ENCODE measurements around the gene ETNK1. TPM values are rescaled to one million over a fixed set of nuclear protein-coding genes. Genes with fewer than 3 reads are reported as not detected.
"Not testable (repeated sequence)": the region's sequence is repeated elsewhere in the genome, so short reads cannot be mapped to it uniquely, and the experiment has no call there.

Gene ETNK1
- total RNA-seq, 1 donor, result 27.9 TPM

DNA sequence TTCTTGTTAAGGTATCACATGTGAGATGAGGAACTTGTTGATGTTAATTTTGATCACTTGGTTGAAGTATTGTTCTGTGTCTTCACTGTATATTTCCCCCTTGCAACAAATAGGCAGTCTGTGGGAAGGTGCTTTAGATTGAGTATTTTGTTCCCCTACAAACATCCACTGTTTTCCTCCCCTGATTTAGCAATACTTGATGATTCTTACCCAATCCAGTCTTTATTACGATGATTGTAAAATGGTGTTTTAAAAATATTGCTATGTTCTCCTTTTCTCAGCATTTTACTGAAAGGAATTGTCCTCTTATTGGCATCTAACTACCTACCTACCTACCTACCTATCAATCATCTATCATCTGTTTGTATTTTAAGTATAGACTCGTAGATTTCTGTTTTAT lies 66.3 kb downstream of the ETNK1 start:
- no peaks in the 10 kb centered on the region for H3K9me3 ChIP-seq (ENCODE audit: low read depth, low read length)
- H3K4me3 ChIP-seq (ENCODE audit: low read length), result no peak overlapping the region
- H3K4me1 ChIP-seq (ENCODE audit: insufficient read depth, low read length), result peaks cover 28% of the 10 kb centered on the region
- no peaks in the 10 kb centered on the region for H3K27me3 ChIP-seq (ENCODE audit: insufficient read depth, low read length)

GRCh38 chr12:22692467-22692866 lies 67.5 kb downstream of the ETNK1 start:
- H3K4me1 ChIP-seq (ENCODE audit: insufficient read depth, low read length), result peaks cover 21% of the 10 kb centered on the region
- not testable (repeated sequence) for H3K9me3 ChIP-seq (ENCODE audit: low read depth, low read length); H3K27me3 ChIP-seq (ENCODE audit: insufficient read depth, low read length); H3K4me3 ChIP-seq (ENCODE audit: low read length)

DNA sequence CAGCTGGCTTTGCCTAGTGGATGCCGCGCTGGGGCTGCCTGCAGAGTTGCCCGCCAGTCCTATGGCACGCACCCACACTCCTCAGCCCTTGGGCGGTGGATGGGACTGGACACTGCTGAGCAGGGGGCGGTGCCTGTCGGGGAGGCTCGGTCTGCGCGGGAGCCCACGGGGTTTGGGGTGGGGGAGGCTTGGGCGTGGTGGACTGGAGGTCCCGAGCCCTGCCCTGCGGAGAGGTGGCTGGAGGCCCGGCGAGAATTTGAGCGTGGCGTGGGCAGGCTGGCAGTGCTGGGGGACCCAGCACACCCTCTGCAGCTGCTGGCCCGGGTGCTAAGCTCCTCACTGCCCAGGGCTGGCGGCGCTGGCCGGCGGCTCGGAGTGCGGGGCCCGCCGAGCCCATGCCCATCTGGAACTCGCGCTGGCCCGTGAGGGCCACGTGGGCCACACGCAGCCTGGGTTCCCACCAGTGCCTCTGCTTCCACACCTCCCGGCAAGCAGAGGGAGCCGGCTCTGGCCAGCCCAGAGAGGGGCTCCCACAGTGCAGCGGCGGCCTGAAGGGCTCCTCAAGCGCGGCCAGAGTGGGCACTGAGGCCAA lies 68.1 kb downstream of the ETNK1 start:
- Histone ChIP-seq H3K9me3 (ENCODE audit: low read depth, low read length) (no peaks in the 10 kb centered on the region), H3K4me1 (ENCODE audit: insufficient read depth, low read length) (peaks cover 20% of the 10 kb centered on the region), H3K27me3 (ENCODE audit: insufficient read depth, low read length) (no peaks in the 10 kb centered on the region), H3K4me3 (ENCODE audit: low read length) (no peak overlapping the region)

DNA sequence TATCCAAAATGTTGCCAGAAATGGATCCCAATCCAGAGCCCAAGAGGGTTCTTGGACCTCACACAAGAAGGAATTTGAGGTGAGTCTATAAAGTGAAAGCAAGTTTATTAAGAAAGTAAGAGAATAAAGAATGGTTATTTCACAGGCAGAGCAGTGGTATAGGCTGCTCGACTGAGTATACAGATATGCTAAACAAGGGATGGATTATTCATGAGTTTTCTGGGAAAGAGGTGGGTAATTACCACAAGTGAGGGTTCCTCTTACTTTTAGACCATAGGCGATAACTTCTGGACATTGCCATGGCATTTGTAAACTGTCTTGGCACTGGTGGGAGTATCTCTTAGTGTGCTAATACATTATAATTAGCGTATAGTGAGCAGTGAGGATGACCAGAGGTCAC lies 73.6 kb downstream of the ETNK1 start:
- Histone ChIP-seq H3K4me1 (ENCODE audit: insufficient read depth, low read length) (no peaks in the 10 kb centered on the region), H3K9me3 (ENCODE audit: low read depth, low read length) (no peaks in the 10 kb centered on the region), H3K4me3 (ENCODE audit: low read length) (no peak overlapping the region), H3K27me3 (ENCODE audit: insufficient read depth, low read length) (no peaks in the 10 kb centered on the region)

DNA sequence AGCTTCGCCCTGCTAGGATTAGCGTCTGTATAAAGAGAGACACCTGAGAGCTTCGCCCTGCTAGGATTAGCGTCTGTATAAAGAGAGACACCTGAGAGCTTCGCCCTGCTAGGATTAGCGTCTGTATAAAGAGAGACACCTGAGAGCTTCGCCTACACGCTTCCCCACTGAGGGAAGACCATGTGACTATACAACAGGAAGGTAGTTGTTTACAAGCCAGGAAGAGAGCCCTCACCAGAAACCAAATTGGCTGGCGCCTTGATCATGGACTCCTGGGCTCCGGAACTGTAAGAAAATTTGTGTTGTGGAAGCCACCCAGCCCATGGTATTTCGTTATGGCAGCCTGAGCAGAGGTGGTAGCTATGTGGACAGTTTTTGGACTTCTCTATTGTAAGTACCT lies 74.7 kb downstream of the ETNK1 start:
- H3K27me3 ChIP-seq (ENCODE audit: insufficient read depth, low read length); H3K9me3 ChIP-seq (ENCODE audit: low read depth, low read length); H3K4me3 ChIP-seq (ENCODE audit: low read length); H3K4me1 ChIP-seq (ENCODE audit: insufficient read depth, low read length): not testable (repeated sequence)

DNA sequence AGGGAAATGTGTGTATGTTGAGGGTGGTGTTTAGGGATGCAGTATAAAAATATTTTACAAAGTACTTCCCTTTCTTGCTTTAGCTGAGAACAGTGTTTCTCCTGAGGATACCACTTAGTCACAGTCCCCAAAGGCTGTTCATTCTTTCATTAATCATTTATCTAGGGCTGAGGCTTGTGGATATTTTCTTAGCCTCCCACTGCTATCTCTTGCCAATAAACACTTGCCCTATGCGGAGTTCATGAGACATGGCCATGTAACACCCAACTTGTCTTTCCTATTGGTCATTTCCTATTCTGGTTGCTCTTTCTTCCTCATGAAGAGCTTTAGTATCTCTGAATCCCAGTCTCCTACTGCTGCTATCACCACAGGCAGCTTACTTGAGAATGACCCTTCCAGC lies 75.1 kb downstream of the ETNK1 start:
- no peaks in the 10 kb centered on the region for H3K9me3 ChIP-seq (ENCODE audit: low read depth, low read length)
- H3K4me1 ChIP-seq (ENCODE audit: insufficient read depth, low read length), result no peaks in the 10 kb centered on the region
- H3K4me3 ChIP-seq (ENCODE audit: low read length), result no peak overlapping the region
- H3K27me3 ChIP-seq (ENCODE audit: insufficient read depth, low read length), result no peaks in the 10 kb centered on the region

DNA sequence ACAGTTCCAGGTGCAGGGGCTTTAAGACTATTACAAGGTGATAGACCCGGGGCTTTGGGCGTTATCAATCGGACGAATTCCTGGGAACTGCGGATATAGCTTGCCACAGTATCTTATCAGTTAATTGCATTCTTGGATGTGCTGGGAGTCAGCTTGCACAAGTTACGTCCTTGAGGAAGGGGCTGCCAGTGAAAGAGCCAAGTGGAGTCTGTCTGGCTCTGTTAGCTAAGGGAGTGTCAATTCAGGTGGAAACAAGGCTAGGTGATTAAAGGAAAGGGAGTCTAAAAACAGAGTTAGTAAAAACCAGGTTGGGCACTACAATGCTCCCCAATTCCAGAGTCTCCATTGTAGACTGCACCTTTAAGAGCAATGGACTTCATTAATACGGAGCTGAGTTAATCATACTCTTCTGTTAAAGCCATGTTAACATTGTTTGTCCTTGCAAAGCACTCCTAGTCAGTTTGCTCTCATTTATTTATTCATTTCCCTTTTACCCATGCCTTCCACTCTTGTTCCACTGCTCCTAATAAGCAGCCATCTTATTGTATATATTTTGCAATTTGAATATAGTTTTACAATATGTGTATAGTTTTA lies 76.3 kb downstream of the ETNK1 start:
- H3K9me3 ChIP-seq (ENCODE audit: low read depth, low read length); H3K27me3 ChIP-seq (ENCODE audit: insufficient read depth, low read length); H3K4me1 ChIP-seq (ENCODE audit: insufficient read depth, low read length); H3K4me3 ChIP-seq (ENCODE audit: low read length): not testable (repeated sequence)

DNA sequence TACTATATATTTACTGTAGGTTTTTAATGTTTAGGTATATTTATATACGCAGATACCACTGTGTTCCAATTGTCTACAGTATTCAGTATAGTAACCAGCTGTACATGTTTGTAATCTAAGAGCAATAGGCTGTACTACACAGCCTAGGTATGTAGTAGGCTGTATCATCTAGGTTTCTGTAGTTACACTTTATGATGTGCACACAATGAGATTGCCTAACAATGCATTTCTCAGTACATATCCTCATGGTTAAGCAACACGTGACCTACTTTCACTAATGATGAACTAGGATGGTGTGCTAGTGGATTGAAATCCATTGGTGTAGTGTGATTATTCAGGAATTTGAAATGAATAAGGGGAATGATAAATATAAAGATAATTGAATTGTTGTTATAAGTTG lies 77.7 kb downstream of the ETNK1 start:
- Histone ChIP-seq H3K27me3 (ENCODE audit: insufficient read depth, low read length) (no peaks in the 10 kb centered on the region), H3K4me1 (ENCODE audit: insufficient read depth, low read length) (no peaks in the 10 kb centered on the region), H3K4me3 (ENCODE audit: low read length) (no peak overlapping the region), H3K9me3 (ENCODE audit: low read depth, low read length) (no peaks in the 10 kb centered on the region)

GRCh38 chr12:22709292-22709691 lies 84.3 kb downstream of the ETNK1 start:
- no peaks in the 10 kb centered on the region for H3K27me3 ChIP-seq (ENCODE audit: insufficient read depth, low read length)
- no peaks in the 10 kb centered on the region for H3K9me3 ChIP-seq (ENCODE audit: low read depth, low read length)
- no peak overlapping the region for H3K4me3 ChIP-seq (ENCODE audit: low read length)
- no peaks in the 10 kb centered on the region for H3K4me1 ChIP-seq (ENCODE audit: insufficient read depth, low read length)

DNA sequence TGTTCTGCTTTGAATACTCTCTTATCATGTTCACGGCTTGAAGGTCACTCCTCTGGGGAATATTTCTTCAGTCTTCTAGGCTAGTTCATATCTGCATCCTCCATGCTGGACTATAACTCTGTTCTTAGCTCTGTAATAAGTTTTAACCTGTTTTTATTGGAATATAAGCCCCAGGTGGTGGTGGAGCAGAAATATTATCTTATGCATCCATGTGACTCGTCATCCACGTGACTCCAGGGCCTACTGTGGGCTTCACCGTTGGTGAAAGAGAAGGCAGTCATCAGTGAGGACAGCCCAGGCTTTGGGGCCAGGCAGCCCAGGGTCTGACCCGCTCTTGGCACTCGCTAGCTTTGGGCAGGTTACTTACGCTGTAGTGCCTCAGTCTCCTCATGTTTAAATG lies 87.1 kb downstream of the ETNK1 start:
- H3K27me3 ChIP-seq (ENCODE audit: insufficient read depth, low read length), result no peaks in the 10 kb centered on the region
- H3K4me3 ChIP-seq (ENCODE audit: low read length), result no peak overlapping the region
- H3K4me1 ChIP-seq (ENCODE audit: insufficient read depth, low read length), result no peaks in the 10 kb centered on the region
- H3K9me3 ChIP-seq (ENCODE audit: low read depth, low read length), result no peaks in the 10 kb centered on the region

- H3K4me1 ChIP-seq (ENCODE audit: insufficient read depth, low read length), result no peaks in the 10 kb centered on the region
- H3K4me3 ChIP-seq (ENCODE audit: low read length), result no peak overlapping the region
- no peaks in the 10 kb centered on the region for H3K27me3 ChIP-seq (ENCODE audit: insufficient read depth, low read length)
- no peaks in the 10 kb centered on the region for H3K9me3 ChIP-seq (ENCODE audit: low read depth, low read length)
These were observed 90.3 kb downstream of the ETNK1 start for GRCh38 chr12:22715254-22715653.

DNA sequence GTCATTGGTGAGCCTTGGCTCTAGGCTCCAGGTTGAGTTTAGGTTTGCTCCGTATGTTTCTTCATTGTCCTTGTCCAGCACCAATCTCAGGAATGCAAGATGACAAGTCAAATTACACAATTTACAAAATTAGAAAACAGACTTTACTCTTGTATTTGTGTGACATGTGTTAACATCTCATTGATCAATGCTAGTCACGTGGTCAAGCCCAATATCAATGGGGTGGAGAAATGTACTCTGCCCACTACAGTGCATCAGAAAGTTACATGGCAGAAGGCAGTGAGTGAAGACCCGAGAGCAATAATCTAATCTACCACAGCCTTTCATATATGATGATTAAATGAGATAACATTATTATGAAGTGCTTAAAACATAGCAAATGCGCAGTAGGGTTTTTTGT lies 94.8 kb downstream of the ETNK1 start:
- no peaks in the 10 kb centered on the region for H3K4me1 ChIP-seq (ENCODE audit: insufficient read depth, low read length)

GRCh38 chr12:22722081-22722480 lies 97.1 kb downstream of the ETNK1 start:
- Histone ChIP-seq H3K4me3 (ENCODE audit: low read length) (no peak overlapping the region), H3K4me1 (ENCODE audit: insufficient read depth, low read length) (no peaks in the 10 kb centered on the region), H3K9me3 (ENCODE audit: low read depth, low read length) (no peaks in the 10 kb centered on the region), H3K27me3 (ENCODE audit: insufficient read depth, low read length) (no peaks in the 10 kb centered on the region)

More for the DNA sequence above, 94.8 kb downstream of the ETNK1 start:
- no peaks in the 10 kb centered on the region for H3K9me3 ChIP-seq (ENCODE audit: low read depth, low read length)
- no peaks in the 10 kb centered on the region for H3K27me3 ChIP-seq (ENCODE audit: insufficient read depth, low read length)
- H3K4me3 ChIP-seq (ENCODE audit: low read length), result no peak overlapping the region

DNA sequence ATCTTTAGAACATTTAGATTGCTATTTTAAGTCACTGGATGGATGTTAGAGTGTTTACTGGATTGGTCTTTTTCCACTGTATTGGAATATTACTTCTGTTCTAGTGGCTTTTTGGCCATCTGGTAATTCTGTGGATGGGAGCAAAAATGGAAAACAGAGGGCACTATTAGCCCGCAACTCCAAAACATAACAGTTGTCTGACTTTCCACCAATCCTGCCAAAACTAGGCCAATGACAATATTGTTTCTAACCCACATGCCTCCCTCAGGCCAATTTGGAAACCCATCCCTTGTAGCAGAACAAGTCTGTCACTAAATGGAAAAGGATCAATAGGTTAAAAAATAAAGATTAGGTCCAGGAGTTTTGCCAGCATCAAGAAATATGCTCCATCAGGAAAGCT lies 97.8 kb downstream of the ETNK1 start:
- Histone ChIP-seq H3K4me3 (ENCODE audit: low read length) (no peak overlapping the region), H3K4me1 (ENCODE audit: insufficient read depth, low read length) (no peaks in the 10 kb centered on the region), H3K9me3 (ENCODE audit: low read depth, low read length) (no peaks in the 10 kb centered on the region), H3K27me3 (ENCODE audit: insufficient read depth, low read length) (no peaks in the 10 kb centered on the region)

GRCh38 chr12:22728987-22729386 lies 104.0 kb downstream of the ETNK1 start:
- Histone ChIP-seq H3K4me3 (ENCODE audit: low read length) (no peak overlapping the region), H3K9me3 (ENCODE audit: low read depth, low read length) (no peaks in the 10 kb centered on the region), H3K4me1 (ENCODE audit: insufficient read depth, low read length) (peaks cover 15% of the 10 kb centered on the region), H3K27me3 (ENCODE audit: insufficient read depth, low read length) (no peaks in the 10 kb centered on the region)

- H3K4me1 ChIP-seq (ENCODE audit: insufficient read depth, low read length), result peaks cover 15% of the 10 kb centered on the region
- H3K4me3 ChIP-seq (ENCODE audit: low read length), result no peak overlapping the region
- H3K27me3 ChIP-seq (ENCODE audit: insufficient read depth, low read length), result no peaks in the 10 kb centered on the region
- H3K9me3 ChIP-seq (ENCODE audit: low read depth, low read length), result no peaks in the 10 kb centered on the region
These were observed 104.5 kb downstream of the ETNK1 start for GRCh38 chr12:22729431-22729956.

Measured in mononuclear cell (primary cell).